ENCODE measurements around the gene RAB7A. TPM values are rescaled to one million over a fixed set of nuclear protein-coding genes. Genes with fewer than 3 reads are reported as not detected.

RAB7A gene
- total and polyA plus RNA-seq, 8 donors = 33.6 to 166 (median 103) TPM

- Histone ChIP-seq H3K27ac (no peak overlapping the region), H3K4me3 (no peak overlapping the region), H3K36me3 (peaks cover 0 to 16% (median 0%) of the 10 kb centered on the region in 4 donors), H3K9me3 (no peaks in the 10 kb centered on the region), H3K4me1 (peaks cover 26 to 90% (median 65%) of the 10 kb centered on the region in 4 donors), H3K27me3 (no peaks in the 10 kb centered on the region)
- TF ChIP-seq CTCF (IDR thresholded peaks at IDR 0.05) = no peak
- no peak for TF ChIP-seq POLR2A (IDR thresholded peaks at IDR 0.05)
- TF ChIP-seq EP300 (IDR thresholded peaks at IDR 0.05) = no peak
- no peak for TF ChIP-seq POLR2AphosphoS5 (IDR thresholded peaks at IDR 0.05)
- DNase-seq = no peak
- intact Hi-C loops (cut with DNase I; ENCODE audit: low total_unique reads) = no loop called here
- 79 to 88% (median 82%) methylated on average over 3 of the region's 3 CpGs for WGBS, 5 donors
Measured at GRCh38 chr3:128734523-128735189, 8.7 kb downstream of the RAB7A start.

GRCh38 chr3:128735287-128735686 lies 9.3 kb downstream of the RAB7A start:
- no peak overlapping the region for H3K4me3 ChIP-seq
- intact Hi-C loops (cut with DNase I; ENCODE audit: low total_unique reads) = no loop called here
- H3K27me3 ChIP-seq = no peaks in the 10 kb centered on the region
- H3K9me3 ChIP-seq = no peaks in the 10 kb centered on the region
- peaks cover 0 to 22% (median 0%) of the 10 kb centered on the region in 4 donors for H3K36me3 ChIP-seq
- H3K4me1 ChIP-seq = peaks cover 24 to 90% (median 62%) of the 10 kb centered on the region in 4 donors
- no peak for TF ChIP-seq POLR2A (IDR thresholded peaks at IDR 0.05)
- no peak for TF ChIP-seq POLR2AphosphoS5 (IDR thresholded peaks at IDR 0.05)
- TF ChIP-seq CTCF (IDR thresholded peaks at IDR 0.05) = no peak
- no peak for TF ChIP-seq EP300 (IDR thresholded peaks at IDR 0.05)
- no peak overlapping the region for H3K27ac ChIP-seq
- no peak for DNase-seq

- Histone ChIP-seq H3K27ac (no peak overlapping the region), H3K9me3 (no peaks in the 10 kb centered on the region), H3K4me1 (peaks cover 24 to 87% (median 56%) of the 10 kb centered on the region in 4 donors), H3K4me3 (no peak overlapping the region), H3K36me3 (peaks cover 0 to 22% (median 0%) of the 10 kb centered on the region in 4 donors), H3K27me3 (no peaks in the 10 kb centered on the region)
- 35 to 51% (median 44%) methylated on average over 2 of the region's 2 CpGs for WGBS, 5 donors
- intact Hi-C loops (cut with DNase I; ENCODE audit: low total_unique reads) = no loop called here
- TF ChIP-seq POLR2A (IDR thresholded peaks at IDR 0.05) (no peak), EP300 (IDR thresholded peaks at IDR 0.05) (no peak), CTCF (IDR thresholded peaks at IDR 0.05) (no peak), POLR2AphosphoS5 (IDR thresholded peaks at IDR 0.05) (no peak)
- DNase-seq = no peak
Measured at GRCh38 chr3:128735884-128736283, 9.9 kb downstream of the RAB7A start.

- DNase-seq = no peak
- Histone ChIP-seq H3K36me3 (peaks cover 0 to 25% (median 2%) of the 10 kb centered on the region in 4 donors), H3K4me1 (peaks cover 22 to 85% (median 49%) of the 10 kb centered on the region in 4 donors), H3K9me3 (no peaks in the 10 kb centered on the region), H3K27me3 (no peaks in the 10 kb centered on the region), H3K4me3 (no peak overlapping the region), H3K27ac (no peak overlapping the region)
- no peak for TF ChIP-seq EP300 (IDR thresholded peaks at IDR 0.05)
- no peak for TF ChIP-seq POLR2AphosphoS5 (IDR thresholded peaks at IDR 0.05)
- TF ChIP-seq POLR2A (IDR thresholded peaks at IDR 0.05) = no peak
- no peak for TF ChIP-seq CTCF (IDR thresholded peaks at IDR 0.05)
- intact Hi-C loops (cut with DNase I; ENCODE audit: low total_unique reads) = no loop called here
- 67 to 87% (median 83%) methylated on average over 3 of the region's 3 CpGs for WGBS, 5 donors
Measured at GRCh38 chr3:128736601-128737000, 10.6 kb downstream of the RAB7A start.

All from stomach (tissue), 9 donors.